Skeletal muscle satellite cell (primary cell): ENCODE data around the gene MAMDC4.
"Not testable (repeated sequence)": the region's sequence is repeated elsewhere in the genome, so short reads cannot be mapped to it uniquely, and the experiment has no call there.

ENCODE experiments used
- H3K27me3 ChIP-seq: 2 replicates; pipeline ENCODE4 v1.7.0; 2013; ENCODE audit warnings: low read length; ENCODE audit not compliant: control insufficient read depth, insufficient read depth
- H3K36me3 ChIP-seq: 2 replicates; pipeline ENCODE4 v1.7.0; 2013; ENCODE audit warnings: mild to moderate bottlenecking, control low read depth, low read length; ENCODE audit not compliant: insufficient read depth
- H3K4me1 ChIP-seq: 2 replicates; pipeline ENCODE4 v1.7.0; 2013; ENCODE audit warnings: low read length; ENCODE audit not compliant: control insufficient read depth, insufficient read depth
- H3K4me2 ChIP-seq: 2 replicates; pipeline ENCODE4 v1.7.0; 2013; ENCODE audit warnings: mild to moderate bottlenecking, low read length
- H3K4me3 ChIP-seq: 2 replicates; pipeline ENCODE4 v1.7.0; 2013; ENCODE audit warnings: low read length
- H3K9ac ChIP-seq: 2 replicates; pipeline ENCODE4 v1.7.0; 2013; ENCODE audit warnings: mild to moderate bottlenecking, low read depth, low read length, moderate library complexity
- H3K9me3 ChIP-seq: replicated peaks from 2 replicates; pipeline ENCODE4 v1.7.0; 2013; ENCODE audit warnings: mild to moderate bottlenecking, control low read depth, low read length

MAMDC4 gene

DNA sequence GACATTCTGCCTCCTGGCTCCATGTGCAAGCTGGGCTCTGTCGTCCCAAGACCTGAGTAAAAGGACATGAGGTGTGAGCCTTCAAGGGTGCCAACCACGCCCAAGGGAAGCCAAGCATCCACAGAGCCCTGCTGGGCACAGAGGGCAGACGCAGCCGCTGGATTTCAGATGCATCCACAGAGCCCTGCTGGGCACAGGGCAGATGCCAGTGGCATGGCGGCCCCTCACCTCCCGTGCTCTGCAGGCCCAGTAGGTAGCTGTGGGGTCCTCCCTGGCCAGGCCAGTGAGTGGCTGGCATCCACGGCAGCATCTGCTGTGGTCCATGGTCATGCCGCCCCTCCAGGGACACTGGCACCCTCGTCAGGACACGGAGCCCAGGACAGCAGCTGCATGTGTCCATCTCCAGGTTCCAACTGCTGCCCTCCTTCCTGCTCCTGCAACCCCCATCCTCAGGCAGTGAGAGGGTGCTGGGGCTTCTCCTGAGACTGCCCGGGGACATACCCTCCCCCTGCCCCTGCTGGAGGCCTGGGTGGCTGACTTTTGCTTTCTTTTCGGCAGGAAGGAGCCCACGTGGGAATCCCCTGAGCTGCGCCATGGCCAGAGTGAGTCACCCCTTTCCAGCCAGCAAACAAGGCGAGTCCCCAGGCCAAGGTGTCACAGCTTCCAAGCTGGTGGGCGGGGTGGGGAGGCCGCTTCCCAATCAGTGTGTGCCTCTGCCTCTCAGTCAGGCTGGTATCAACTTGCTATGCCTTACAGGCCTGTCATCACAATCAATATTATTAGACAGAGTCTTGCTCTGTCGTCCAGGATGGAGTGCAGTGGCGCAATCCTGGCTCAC, 30.2 kb downstream of the MAMDC4 start:
- H3K4me2 ChIP-seq: peak overlapping the region; percentile 89
- H3K36me3 ChIP-seq: no peaks in the 10 kb centered on the region
- H3K27me3 ChIP-seq: no peaks in the 10 kb centered on the region
- H3K4me1 ChIP-seq: peaks cover 24% of the 10 kb centered on the region
- H3K9me3 ChIP-seq: no peaks in the 10 kb centered on the region
- H3K4me3 ChIP-seq: peak overlapping the region; percentile 64
- H3K9ac ChIP-seq: peak overlapping the region; percentile 49

- Histone ChIP-seq H3K4me3 (peak overlapping the region; percentile 64), H3K4me1 (peaks cover 28% of the 10 kb centered on the region), H3K4me2 (peak overlapping the region; percentile 89)
- H3K36me3 ChIP-seq, H3K27me3 ChIP-seq, H3K9ac ChIP-seq, H3K9me3 ChIP-seq: not testable (repeated sequence)
Measured at GRCh38 chr9:136882947-136883283, 30.8 kb downstream of the MAMDC4 start.

DNA sequence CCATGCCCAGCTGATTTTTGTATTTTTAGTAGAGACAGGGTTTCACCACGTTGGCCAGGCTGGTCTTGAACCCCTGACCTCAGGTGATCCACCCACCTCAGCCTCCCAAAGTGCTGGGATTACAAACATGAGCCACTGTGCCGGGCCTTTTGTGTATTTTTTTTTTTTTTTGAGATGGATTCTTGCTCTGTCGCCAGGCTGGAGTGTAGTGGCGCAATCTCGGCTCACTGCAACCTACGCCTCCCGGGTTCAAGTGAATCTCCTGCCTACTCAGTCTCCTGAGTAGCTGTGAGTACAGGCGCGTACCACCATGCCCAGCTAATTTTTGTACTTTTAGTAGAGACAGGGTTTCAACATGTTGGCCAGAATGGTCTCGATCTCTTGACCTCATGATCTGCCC, 31.5 kb downstream of the MAMDC4 start:
- H3K4me1 ChIP-seq: peaks cover 28% of the 10 kb centered on the region
- H3K9ac ChIP-seq, H3K27me3 ChIP-seq: not testable (repeated sequence)

DNA sequence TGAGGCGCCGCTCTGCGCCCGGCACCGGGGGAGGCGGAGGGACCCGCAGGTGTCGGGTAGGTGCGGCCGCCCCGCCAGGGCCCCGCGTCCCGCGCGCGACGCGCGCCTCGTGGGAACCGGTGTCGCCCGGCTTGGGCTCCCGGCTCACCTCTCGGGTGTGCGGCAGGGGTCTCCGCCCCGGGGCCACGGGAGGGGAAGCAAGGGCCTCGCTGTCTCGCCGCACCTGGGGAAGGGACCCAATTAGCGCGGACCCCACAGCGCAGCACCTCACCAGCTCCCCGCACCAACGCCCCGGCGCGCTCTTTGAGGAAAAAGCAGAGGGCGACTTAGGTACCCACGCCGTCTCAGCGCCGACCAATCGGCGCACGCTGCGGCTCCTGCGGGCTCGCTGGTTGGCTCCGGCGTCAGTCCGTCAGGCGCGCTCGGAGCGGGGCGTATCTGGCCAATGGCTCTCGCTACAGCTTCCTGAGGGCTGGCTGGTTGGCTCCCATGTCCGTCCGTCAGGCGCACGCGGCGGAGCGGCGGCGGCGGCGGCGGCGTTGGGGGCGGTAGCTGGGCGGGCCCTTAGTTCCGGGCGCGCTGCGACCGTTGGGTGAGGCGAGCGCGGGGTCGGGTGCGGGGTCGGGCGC, 33.9 kb downstream of the MAMDC4 start, which contains the start of gene TRAF2:
TRAF2 (plus strand) TSS at position 567 of the 629 bp plus-strand sequence. CDS start 12,225 bp downstream, outside the sequence.
- Histone ChIP-seq H3K36me3 (peaks cover 2% of the 10 kb centered on the region), H3K4me2 (peak within 1 kb of the TSS; percentile 96), H3K9me3 (no peaks in the 10 kb centered on the region), H3K27me3 (no peaks in the 10 kb centered on the region), H3K9ac (peak within 1 kb of the TSS; percentile 91), H3K4me3 (peak within 1 kb of the TSS; percentile 78), H3K4me1 (peaks cover 28% of the 10 kb centered on the region)

More for the DNA sequence above, 31.5 kb downstream of the MAMDC4 start:
- H3K9me3 ChIP-seq, H3K4me2 ChIP-seq, H3K36me3 ChIP-seq, H3K4me3 ChIP-seq: not testable (repeated sequence)

GRCh38 chr9:136886610-136887597, 34.8 kb downstream of the MAMDC4 start:
- Histone ChIP-seq H3K27me3 (no peaks in the 10 kb centered on the region), H3K9ac (peak overlapping the region; percentile 91), H3K4me1 (peaks cover 22% of the 10 kb centered on the region), H3K4me3 (peak overlapping the region; percentile 78), H3K9me3 (no peaks in the 10 kb centered on the region), H3K4me2 (peak overlapping the region; percentile 94), H3K36me3 (peaks cover 2% of the 10 kb centered on the region)

GRCh38 chr9:136888454-136888853, 36.3 kb downstream of the MAMDC4 start:
- H3K4me1 ChIP-seq: peaks cover 10% of the 10 kb centered on the region
- peaks cover 9% of the 10 kb centered on the region for H3K36me3 ChIP-seq
- H3K9ac ChIP-seq: no peak overlapping the region
- H3K4me2 ChIP-seq: no peak overlapping the region
- no peaks in the 10 kb centered on the region for H3K9me3 ChIP-seq
- no peaks in the 10 kb centered on the region for H3K27me3 ChIP-seq
- no peak overlapping the region for H3K4me3 ChIP-seq

- Histone ChIP-seq H3K4me3 (no peak overlapping the region), H3K4me2 (no peak overlapping the region), H3K27me3 (no peaks in the 10 kb centered on the region), H3K36me3 (peaks cover 9% of the 10 kb centered on the region), H3K4me1 (peaks cover 10% of the 10 kb centered on the region), H3K9ac (no peak overlapping the region), H3K9me3 (no peaks in the 10 kb centered on the region)
Measured at GRCh38 chr9:136889858-136890257, 37.7 kb downstream of the MAMDC4 start.

GRCh38 chr9:136890661-136891060, 38.5 kb downstream of the MAMDC4 start:
- Histone ChIP-seq H3K9ac (no peak overlapping the region), H3K4me1 (peaks cover 9% of the 10 kb centered on the region), H3K27me3 (no peaks in the 10 kb centered on the region), H3K4me3 (no peak overlapping the region), H3K4me2 (no peak overlapping the region), H3K36me3 (peaks cover 9% of the 10 kb centered on the region), H3K9me3 (no peaks in the 10 kb centered on the region)

GRCh38 chr9:136896027-136896426, 43.9 kb downstream of the MAMDC4 start:
- no peaks in the 10 kb centered on the region for H3K27me3 ChIP-seq
- no peak overlapping the region for H3K4me3 ChIP-seq
- no peak overlapping the region for H3K4me2 ChIP-seq
- no peaks in the 10 kb centered on the region for H3K9me3 ChIP-seq
- no peak overlapping the region for H3K9ac ChIP-seq
- H3K36me3 ChIP-seq: peaks cover 20% of the 10 kb centered on the region
- H3K4me1 ChIP-seq: peaks cover 2% of the 10 kb centered on the region

- Histone ChIP-seq H3K4me1 (peaks cover 26% of the 10 kb centered on the region), H3K9me3 (no peaks in the 10 kb centered on the region), H3K27me3 (no peaks in the 10 kb centered on the region), H3K4me3 (no peak overlapping the region), H3K4me2 (no peak overlapping the region), H3K9ac (no peak overlapping the region), H3K36me3 (peaks cover 19% of the 10 kb centered on the region)
Measured at GRCh38 chr9:136898483-136899100, 46.4 kb downstream of the MAMDC4 start.

DNA sequence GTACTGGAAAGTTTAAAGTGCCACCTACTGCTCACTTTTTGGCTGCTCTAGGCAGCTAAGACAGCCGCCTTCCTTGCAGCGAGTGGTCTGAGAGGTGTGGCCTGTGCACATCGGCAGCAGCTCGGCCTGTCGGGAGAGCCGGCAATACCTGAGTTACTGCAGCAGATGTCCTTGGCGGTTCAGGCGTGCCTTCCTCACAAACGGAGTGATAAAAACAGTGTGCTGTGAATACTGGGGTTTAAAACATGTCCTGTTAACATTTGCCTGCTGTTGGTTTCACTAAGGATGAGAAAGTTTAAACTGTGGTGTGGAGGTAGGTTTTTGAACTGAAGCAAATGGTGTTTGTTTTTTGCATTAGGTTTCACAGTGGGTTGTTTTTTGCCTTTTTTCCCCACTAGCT, 47.0 kb downstream of the MAMDC4 start:
- H3K4me2 ChIP-seq: no peak overlapping the region
- peaks cover 26% of the 10 kb centered on the region for H3K4me1 ChIP-seq
- peaks cover 19% of the 10 kb centered on the region for H3K36me3 ChIP-seq
- no peaks in the 10 kb centered on the region for H3K27me3 ChIP-seq
- H3K9ac ChIP-seq: no peak overlapping the region
- no peak overlapping the region for H3K4me3 ChIP-seq
- no peaks in the 10 kb centered on the region for H3K9me3 ChIP-seq
